K562 (cell line): ENCODE measurements around the gene AKAP13. TPM values are rescaled to one million over a fixed set of nuclear protein-coding genes. Genes with fewer than 3 reads are reported as not detected.

ENCODE experiments used
- ATAC-seq: fragments of 200-7000 bp; cut with Tn5 transposase; 3 replicates; pipeline ENCODE4 v1.9.1; 2020; ENCODE audit warnings: moderate library complexity
- BruUV-seq: library from RNA; stranded (reverse); fragments of 400-500 nt; replicated peaks from 2 replicates; lab custom pipeline; 2021; lab: Mats Ljungman, UMichigan
- CTCF ChIA-PET: fragments of 300-600 bp; formaldehyde crosslinking; extraction: SDS; loops from one replicate; lab custom pipeline; 2021; ENCODE audit warnings: low intra/inter-chr PET ratio; lab: Yijun Ruan, JAX
- POLR2A ChIA-PET: fragments of 300-600, 350-650 bp; sonication (Branson Sonifier 250); formaldehyde crosslinking; extraction: SDS; loops from one replicate; lab custom pipeline; 2021; ENCODE audit warnings: antibody characterized with exemption, inconsistent platforms; lab: Yijun Ruan, JAX
- DNase-seq, 4 experiments: peaks; one replicate each; pipeline versions ENCODE4 v3.0.0 to v3.0.0-alpha.2; 2011 to 2018; ENCODE audit warnings: low spot score in 3 of 4, mixed read lengths in 3 of 4; ENCODE audit errors: extremely low read depth in 1 of 4
- FAIRE-seq: peaks from 2 replicates; lab custom pipeline; 2011; peaks lifted over from hg19 to GRCh38; lab: Jason Lieb, UNC
- H2AFZ ChIP-seq: 2 replicates; pipeline ENCODE4 v1.6.0; 2011; ENCODE audit warnings: low read depth, low read length, control low read depth, inconsistent platforms
- H3K27ac ChIP-seq: fragments of 200-600 bp; 3 replicates; pipeline ENCODE4 v1.8.0; 2011; ENCODE audit warnings: low read depth, mild to moderate bottlenecking, control low read depth, inconsistent platforms, low read length, moderate library complexity, mixed read lengths; ENCODE audit errors: extremely low read depth
- H3K27me3 ChIP-seq, 2 experiments: fragments of 300-600 bp in 1 of 2; 2 replicates in 1 of 2; 3 replicates in 1 of 2; pipeline versions ENCODE4 v1.6.0 to v1.8.0; 2011; ENCODE audit warnings: inconsistent platforms in 2 of 2, low read length in 2 of 2, mild to moderate bottlenecking in 1 of 2, mixed read lengths in 1 of 2, moderate library complexity in 1 of 2; ENCODE audit not compliant: control insufficient read depth in 2 of 2, insufficient read depth in 2 of 2
- H3K36me3 ChIP-seq: fragments of 300-600 bp; 3 replicates; pipeline ENCODE4 v1.8.0; 2011; ENCODE audit warnings: mild to moderate bottlenecking, low read length, inconsistent platforms; ENCODE audit not compliant: control insufficient read depth, insufficient read depth
- H3K4me1 ChIP-seq, 2 experiments: fragments of 200-600 bp in 1 of 2; replicated peaks in 1 of 2; 2 replicates in 1 of 2; 3 replicates in 1 of 2; pipeline versions ENCODE4 v1.5.1 to v1.8.0; 2011; ENCODE audit warnings: inconsistent platforms in 2 of 2, low read length in 2 of 2, mild to moderate bottlenecking in 1 of 2, mixed read lengths in 1 of 2, moderate library complexity in 1 of 2; ENCODE audit not compliant: control insufficient read depth in 2 of 2, insufficient read depth in 2 of 2
- H3K4me2 ChIP-seq: 2 replicates; pipeline ENCODE4 v1.6.1; 2011; ENCODE audit warnings: low read length, control low read depth, inconsistent platforms, mixed read lengths; ENCODE audit not compliant: insufficient read depth
- H3K4me3 ChIP-seq: fragments of 200-600 bp; sonication (generic), shearing (Covaris generic); 2 replicates; pipeline ENCODE4 v1.5.1; 2016; ENCODE audit warnings: control low read depth, inconsistent platforms
- H3K79me2 ChIP-seq: fragments of 200-600 bp; 3 replicates; pipeline ENCODE4 v1.8.0; 2011; ENCODE audit warnings: low read length, inconsistent platforms; ENCODE audit not compliant: control insufficient read depth, insufficient read depth
- H3K9ac ChIP-seq, 2 experiments: 2 replicates each; pipeline versions ENCODE4 v1.6.0 to v1.6.1; 2011; ENCODE audit warnings: low read depth in 2 of 2, low read length in 2 of 2, control low read depth in 1 of 2, inconsistent platforms in 1 of 2, mild to moderate bottlenecking in 1 of 2, mixed read lengths in 1 of 2; ENCODE audit not compliant: insufficient read depth in 1 of 2
- H3K9me1 ChIP-seq: one replicate; pipeline ENCODE4 v1.6.0; 2011; ENCODE audit warnings: inconsistent platforms, mild to moderate bottlenecking, low read length, moderate library complexity; ENCODE audit not compliant: control insufficient read depth, insufficient read depth
- H3K9me3 ChIP-seq: replicated peaks from 2 replicates; pipeline ENCODE4 v1.5.1; 2011; ENCODE audit warnings: low read depth, low read length, inconsistent platforms; ENCODE audit not compliant: control insufficient read depth, insufficient read depth
- H4K20me1 ChIP-seq: replicated peaks from 2 replicates; pipeline ENCODE4 v1.6.1; 2011; ENCODE audit warnings: low read length, inconsistent platforms, mixed read lengths; ENCODE audit not compliant: control insufficient read depth, insufficient read depth
- ESRRB ChIP-seq: fragments of 250-450 bp; sonication (Bioruptor Pico); IDR thresholded peaks from 2 replicates; pipeline ENCODE4 v1.5.0; 2020; ENCODE audit warnings: mild to moderate bottlenecking, moderate library complexity, borderline replicate concordance
- MTF1 ChIP-seq: fragments of 250-450 bp; sonication (Bioruptor Pico); IDR thresholded peaks from 2 replicates; pipeline ENCODE4 v1.9.0; 2021; ENCODE audit warnings: moderate library complexity, mild to moderate bottlenecking, inconsistent platforms, borderline replicate concordance
- RAD51 ChIP-seq: fragments of 450-650 bp; IDR thresholded peaks from 2 replicates; pipeline ENCODE4 v1.7.1; 2016; ENCODE audit warnings: low read depth, mild to moderate bottlenecking, borderline replicate concordance
- WGBS: fragments of 100-300 bp; shearing (Covaris generic); methylation state at CpG from one replicate; pipeline ENCODE4 v1.1.6; 2016; ENCODE audit warnings: low coverage, mixed read lengths; ENCODE audit not compliant: insufficient coverage; ENCODE audit errors: missing lambda C conversion rate; 5-methylcytosine and 5-hydroxymethylcytosine counted together
- in situ Hi-C: fragments of 300-500 bp; cut with MboI; formaldehyde crosslinking; loops from 4 replicates; pipeline ENCODE4 v1.15.0; 2018; ENCODE audit warnings: inconsistent platforms, mixed read lengths
- intact Hi-C: fragments of 100-400 bp; cut with micrococcal nuclease; formaldehyde crosslinking; loops from 2 replicates; pipeline ENCODE4 v1.14.2; 2022
- polyA plus RNA-seq, 8 experiments: library from polyadenylated mRNA; depleted of rRNA in 4 of 8; stranded (reverse) in 5 of 8; unstranded in 3 of 8; fragments of >200 nt; fragmentation: Nextera tagmentation in 2 of 8; fragmentation: Illumina TruSeq in 1 of 8; extraction: Ambion mirVana in 2 of 8; extraction: Trizol in 1 of 8; gene quantifications; 2 replicates each; pipeline versions ENCODE4 v1.2.1 to v1.2.3, GENCODE V29; 2011 to 2014; ENCODE audit warnings: inconsistent platforms in 1 of 8, missing spikeins in 1 of 8
- total RNA-seq, 7 experiments: library from RNA; depleted of rRNA in 6 of 7; stranded (reverse); fragments of >200 nt in 6 of 7; fragmentation: Illumina TruSeq in 2 of 7; extraction: Trizol in 2 of 7; gene quantifications; 2 replicates each; pipeline versions ENCODE4 v1.2.1 to v1.2.3, GENCODE V29; 2011 to 2021; ENCODE audit warnings: low replicate concordance in 1 of 7
- TF ChIP-seq, protein P1 (sequence below): fragments of 250-450 bp; sonication (Bioruptor Pico); IDR thresholded peaks from 2 replicates; pipeline ENCODE4 v1.4.0; 2020; ENCODE audit warnings: mild to moderate bottlenecking, moderate library complexity

The AKAP13 gene
- total and polyA plus RNA-seq, 9 of the 15 experiments (the other 6 are each of a cell fraction or from before 2014, with no cell fraction given) = 0.03 to 1.7 (median 0.42) TPM

DNA sequence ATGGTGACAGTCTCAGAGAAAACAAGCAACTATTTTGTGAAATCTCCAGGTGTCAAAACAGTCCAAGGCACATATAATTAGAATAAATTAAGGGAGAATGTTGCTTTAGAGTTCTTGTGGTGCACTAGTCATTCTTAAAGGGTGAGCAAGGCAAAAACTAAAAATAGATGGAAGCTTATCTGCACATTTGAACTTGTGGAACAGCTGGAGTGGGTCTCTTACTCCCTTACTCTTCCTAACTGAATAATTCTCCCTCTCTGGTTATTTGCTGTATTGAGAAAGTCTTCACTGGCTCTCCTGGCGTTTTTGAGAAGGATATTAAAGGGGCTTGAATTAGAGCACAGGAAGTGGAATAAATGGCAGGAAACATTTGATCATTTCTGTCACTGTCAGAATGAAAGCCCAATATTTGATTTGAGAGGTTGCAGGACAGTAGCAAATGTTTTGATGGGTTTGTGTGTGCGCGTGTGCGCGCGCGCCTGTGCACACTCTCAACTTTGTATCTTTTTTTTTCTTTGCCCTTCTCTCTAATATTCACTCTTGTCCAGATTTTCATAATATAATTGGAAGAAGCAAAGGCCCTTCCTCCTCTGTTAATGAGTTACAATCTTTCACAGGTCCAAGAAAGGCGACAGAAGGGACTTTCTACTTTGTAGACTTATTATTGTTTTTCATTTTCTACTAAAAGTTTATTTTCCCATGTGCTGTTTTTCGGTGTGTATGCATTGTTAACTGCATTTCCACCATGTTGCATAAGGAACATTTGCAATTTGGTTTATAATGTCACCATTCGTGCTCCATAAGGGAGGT lies 40.9 kb downstream of the AKAP13 start:
- Histone ChIP-seq H3K4me3 (no peak overlapping the region), H3K79me2 (no peaks in the 10 kb centered on the region), H4K20me1 (no peaks in the 10 kb centered on the region), H3K4me1 (no peaks in the 10 kb centered on the region), H3K27me3 (no peaks in the 10 kb centered on the region; a peak in 1 of 5 replicates), H3K27ac (no peak overlapping the region), H3K9ac (no peak overlapping the region), H2AFZ (no peak overlapping the region), H3K9me3 (no peaks in the 10 kb centered on the region), H3K36me3 (no peaks in the 10 kb centered on the region), H3K4me2 (no peak overlapping the region), H3K9me1 (no peaks in the 10 kb centered on the region)
- BruUV-seq = no TSS peak
- DNase-seq (no peak), FAIRE-seq (no peak), ATAC-seq (no peak)
- intact Hi-C loops (no loop called here), in situ Hi-C loops (no loop called here)
- 3% methylated on average over 4 of the region's 10 CpGs for WGBS
- ChIA-PET POLR2A (interaction anchor here (0.6 to 1.9 kb wide), 3 partner anchors 11 to 1527 kb away, joined by 3 to 4 read pairs (median 3); no protein-coding TSS in a partner anchor), CTCF (no interaction called here)
- TF ChIP-seq MTF1 (CRISPR knock-in tag) = no peak
- no peak for TF ChIP-seq ESRRB (CRISPR knock-in tag)
- TF ChIP-seq, protein P1, sequence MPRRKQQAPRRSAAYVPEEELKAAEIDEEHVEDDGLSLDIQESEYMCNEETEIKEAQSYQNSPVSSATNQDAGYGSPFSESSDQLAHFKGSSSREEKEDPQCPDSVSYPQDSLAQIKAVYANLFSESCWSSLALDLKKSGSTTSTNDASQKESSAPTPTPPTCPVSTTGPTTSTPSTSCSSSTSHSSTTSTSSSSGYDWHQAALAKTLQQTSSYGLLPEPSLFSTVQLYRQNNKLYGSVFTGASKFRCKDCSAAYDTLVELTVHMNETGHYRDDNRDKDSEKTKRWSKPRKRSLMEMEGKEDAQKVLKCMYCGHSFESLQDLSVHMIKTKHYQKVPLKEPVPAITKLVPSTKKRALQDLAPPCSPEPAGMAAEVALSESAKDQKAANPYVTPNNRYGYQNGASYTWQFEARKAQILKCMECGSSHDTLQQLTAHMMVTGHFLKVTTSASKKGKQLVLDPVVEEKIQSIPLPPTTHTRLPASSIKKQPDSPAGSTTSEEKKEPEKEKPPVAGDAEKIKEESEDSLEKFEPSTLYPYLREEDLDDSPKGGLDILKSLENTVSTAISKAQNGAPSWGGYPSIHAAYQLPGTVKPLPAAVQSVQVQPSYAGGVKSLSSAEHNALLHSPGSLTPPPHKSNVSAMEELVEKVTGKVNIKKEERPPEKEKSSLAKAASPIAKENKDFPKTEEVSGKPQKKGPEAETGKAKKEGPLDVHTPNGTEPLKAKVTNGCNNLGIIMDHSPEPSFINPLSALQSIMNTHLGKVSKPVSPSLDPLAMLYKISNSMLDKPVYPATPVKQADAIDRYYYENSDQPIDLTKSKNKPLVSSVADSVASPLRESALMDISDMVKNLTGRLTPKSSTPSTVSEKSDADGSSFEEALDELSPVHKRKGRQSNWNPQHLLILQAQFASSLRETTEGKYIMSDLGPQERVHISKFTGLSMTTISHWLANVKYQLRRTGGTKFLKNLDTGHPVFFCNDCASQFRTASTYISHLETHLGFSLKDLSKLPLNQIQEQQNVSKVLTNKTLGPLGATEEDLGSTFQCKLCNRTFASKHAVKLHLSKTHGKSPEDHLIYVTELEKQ = no peak
- TF ChIP-seq RAD51 = no peak
